Stimulated activated CD4-positive, alpha-beta T cell treated with anti-CD3 and anti-CD28 coated beads, Interleukin-4, amount 100 ng/mL, for 1 hour (primary cell): ENCODE measurements around the gene SEPTIN5.
"Not testable (repeated sequence)": the region's sequence is repeated elsewhere in the genome, so short reads cannot be mapped to it uniquely, and the experiment has no call there.

Experiments
- DNase-seq: peaks from one replicate; pipeline ENCODE4 v3.0.0-alpha.2; 2020

SEPTIN5 gene

GRCh38 chr22:19721330-19722177, 7.3 kb downstream of the SEPTIN5 start:
- DNase-seq = no peak

GRCh38 chr22:19722178-19722981, 8.1 kb downstream of the SEPTIN5 start:
- DNase-seq = no peak

GRCh38 chr22:19722982-19723231, 8.6 kb downstream of the SEPTIN5 start:
- DNase-seq = no peak

GRCh38 chr22:19723232-19723982, 9.1 kb downstream of the SEPTIN5 start, which contains the start of gene GP1BB:
GP1BB (plus strand) TSS chr22:19723539; CDS start chr22:19723570, 31 bp downstream.
- peak; percentile 38 for DNase-seq

- peak; percentile 48 for DNase-seq
Observed at GRCh38 chr22:19723983-19724827, 9.9 kb downstream of the SEPTIN5 start.

- no peak for DNase-seq
Observed at GRCh38 chr22:19724927-19725661, 10.8 kb downstream of the SEPTIN5 start.

GRCh38 chr22:19726064-19726788, 11.9 kb downstream of the SEPTIN5 start:
- DNase-seq = not testable (repeated sequence)

GRCh38 chr22:19727310-19728150, 13.2 kb downstream of the SEPTIN5 start:
- no peak for DNase-seq

GRCh38 chr22:19728271-19728670, 14.0 kb downstream of the SEPTIN5 start:
- no peak for DNase-seq

GRCh38 chr22:19728836-19729235, 14.5 kb downstream of the SEPTIN5 start:
- DNase-seq = no peak

- no peak for DNase-seq
Observed at GRCh38 chr22:19729507-19729906, 15.2 kb downstream of the SEPTIN5 start.

- no peak for DNase-seq
Observed at GRCh38 chr22:19730198-19730597, 15.9 kb downstream of the SEPTIN5 start.

- peak; percentile 89 for DNase-seq
Observed at GRCh38 chr22:19730655-19731360, 16.5 kb downstream of the SEPTIN5 start.

- no peak for DNase-seq
Observed at GRCh38 chr22:19731361-19732135, 17.2 kb downstream of the SEPTIN5 start.

- no peak for DNase-seq
Observed at GRCh38 chr22:19732403-19733113, 18.3 kb downstream of the SEPTIN5 start.

- DNase-seq = no peak
Observed at GRCh38 chr22:19733755-19734154, 19.5 kb downstream of the SEPTIN5 start.

- no peak for DNase-seq
Observed at GRCh38 chr22:19734163-19734562, 19.9 kb downstream of the SEPTIN5 start.

- DNase-seq = no peak
Observed at GRCh38 chr22:19734837-19735382, 20.6 kb downstream of the SEPTIN5 start.
